SK-N-SH (cell line): ENCODE results near the gene VPS51. TPM values are rescaled to one million over a fixed set of nuclear protein-coding genes. Genes with fewer than 3 reads are reported as not detected.
A peak's percentile ranks its signal among the peaks of the same experiment; 100 is the strongest.

Experiments
- CTCF ChIA-PET: fragments of 300-600, 350-600 bp; formaldehyde crosslinking; extraction: SDS; loops from one replicate; lab custom pipeline; 2021; lab: Yijun Ruan, JAX
- POLR2A ChIA-PET: fragments of 350-600 bp; sonication (Branson Sonifier 250); formaldehyde crosslinking; extraction: SDS; loops from one replicate; lab custom pipeline; 2020; ENCODE audit warnings: antibody characterized with exemption, inconsistent platforms; lab: Yijun Ruan, JAX
- DNase-seq: peaks from one replicate; pipeline ENCODE4 v3.0.0; 2012
- H2AFZ ChIP-seq: fragments of 200-600 bp; sonication (generic); 2 replicates; pipeline ENCODE4 v1.8.1; 2016; ENCODE audit warnings: antibody characterized with exemption, mild to moderate bottlenecking, low read depth
- H3F3A ChIP-seq: fragments of 200-600 bp; sonication (generic); replicated peaks from 2 replicates; pipeline ENCODE3; 2016; ENCODE audit warnings: antibody characterized with exemption, mild to moderate bottlenecking; ENCODE audit not compliant: insufficient read depth
- H3K27ac ChIP-seq, 2 experiments: fragments of 200-500 bp in 1 of 2; fragments of 200-600 bp in 1 of 2; sonication (Bioruptor generic) in 1 of 2; sonication (generic), shearing (Covaris generic) in 1 of 2; 2 replicates each; pipeline versions ENCODE4 v1.5.1 to v1.6.1; 2014 to 2016; ENCODE audit warnings: low read depth in 2 of 2, inconsistent platforms in 1 of 2, low read length in 1 of 2, mild to moderate bottlenecking in 1 of 2, mixed read lengths in 1 of 2
- H3K27me3 ChIP-seq: fragments of 200-600 bp; sonication (generic), shearing (Covaris generic); 2 replicates; pipeline ENCODE4 v1.6.1; 2016; ENCODE audit warnings: mixed run types; ENCODE audit not compliant: insufficient read depth
- H3K36me3 ChIP-seq, 2 experiments: fragments of 200-500 bp in 1 of 2; fragments of 200-600 bp in 1 of 2; sonication (Bioruptor generic) in 1 of 2; sonication (generic) in 1 of 2; replicated peaks in 1 of 2; 2 replicates each; pipeline versions ENCODE3 to v1.5.1; 2014 to 2016; ENCODE audit warnings: low read length in 1 of 2, mild to moderate bottlenecking in 1 of 2; ENCODE audit not compliant: insufficient read depth in 2 of 2, control insufficient read depth in 1 of 2
- H3K4me1 ChIP-seq, 2 experiments: fragments of 200-500 bp in 1 of 2; fragments of 200-600 bp in 1 of 2; sonication (Bioruptor generic) in 1 of 2; sonication (generic), shearing (Covaris generic) in 1 of 2; 2 replicates each; pipeline versions ENCODE4 v1.5.1 to v1.6.1; 2014 to 2016; ENCODE audit warnings: low read depth in 1 of 2, low read length in 1 of 2, mixed run types in 1 of 2; ENCODE audit not compliant: insufficient read depth in 2 of 2, control insufficient read depth in 1 of 2
- H3K4me2 ChIP-seq: fragments of 200-600 bp; sonication (generic), shearing (Covaris generic); 2 replicates; pipeline ENCODE4 v1.6.1; 2017; ENCODE audit warnings: mixed run types
- H3K4me3 ChIP-seq, 2 experiments: fragments of 200-500 bp in 1 of 2; fragments of 200-600 bp in 1 of 2; sonication (Bioruptor generic) in 1 of 2; sonication (generic), shearing (Covaris generic) in 1 of 2; 2 replicates each; pipeline versions ENCODE4 v1.5.1 to v1.8.1; 2014 to 2016; ENCODE audit warnings: low read depth in 2 of 2, inconsistent platforms in 1 of 2, low read length in 1 of 2, mild to moderate bottlenecking in 1 of 2, mixed read lengths in 1 of 2, moderate library complexity in 1 of 2
- H3K79me2 ChIP-seq: fragments of 200-600 bp; sonication (generic); 2 replicates; pipeline ENCODE4 v1.8.1; 2017; ENCODE audit warnings: mild to moderate bottlenecking; ENCODE audit not compliant: insufficient read depth
- H3K9ac ChIP-seq: fragments of 200-600 bp; sonication (generic); 2 replicates; pipeline ENCODE4 v1.6.1; 2017; ENCODE audit warnings: mixed run types
- H3K9me2 ChIP-seq: fragments of 200-600 bp; sonication (generic); 2 replicates; pipeline ENCODE4 v1.6.1; 2017; ENCODE audit warnings: mixed run types
- H3K9me3 ChIP-seq: fragments of 200-600 bp; sonication (generic); 2 replicates; pipeline ENCODE4 v1.6.1; 2017; ENCODE audit warnings: mixed run types, mild to moderate bottlenecking, moderate library complexity
- H4K20me1 ChIP-seq: fragments of 200-600 bp; sonication (generic); 2 replicates; pipeline ENCODE4 v1.6.1; 2017; ENCODE audit warnings: mild to moderate bottlenecking, mixed run types; ENCODE audit not compliant: insufficient read depth
- ELF1 ChIP-seq: IDR thresholded peaks from 2 replicates; pipeline ENCODE4 v1.4.0; 2012
- EP300 ChIP-seq, 2 experiments: IDR thresholded peaks; 2 replicates each; pipeline versions ENCODE4 v1.4.0 to v1.6.1; 2012; ENCODE audit warnings: borderline replicate concordance in 1 of 2, low read depth in 1 of 2, low read length in 1 of 2
- EZH2phosphoT487 ChIP-seq: fragments of 200-600 bp; sonication (generic); IDR thresholded peaks from 2 replicates; pipeline ENCODE4 v1.6.1; 2017; ENCODE audit warnings: low read depth, mixed run types, mild to moderate bottlenecking, antibody characterized with exemption, moderate library complexity, borderline replicate concordance
- FOSL2 ChIP-seq: IDR thresholded peaks from 2 replicates; pipeline ENCODE4 v1.4.0; 2012; ENCODE audit warnings: low read depth, mild to moderate bottlenecking, moderate library complexity, borderline replicate concordance
- FOXJ3 ChIP-seq: sonication (generic); formaldehyde crosslinking; IDR thresholded peaks from 2 replicates; pipeline ENCODE4 v1.5.1; 2020; ENCODE audit warnings: mild to moderate bottlenecking, missing genetic modification reagents
- FOXM1 ChIP-seq: IDR thresholded peaks from 2 replicates; pipeline ENCODE4 v1.4.0; 2012; ENCODE audit warnings: low read depth, mild to moderate bottlenecking
- GABPA ChIP-seq: IDR thresholded peaks from 2 replicates; pipeline ENCODE4 v1.4.0; 2012; ENCODE audit warnings: low read depth, mild to moderate bottlenecking
- JUND ChIP-seq: IDR thresholded peaks from 2 replicates; pipeline ENCODE4 v1.4.0; 2012
- MEF2A ChIP-seq: IDR thresholded peaks from 2 replicates; pipeline ENCODE4 v1.4.0; 2012; ENCODE audit warnings: low read depth, borderline replicate concordance
- MXI1 ChIP-seq: IDR thresholded peaks from 2 replicates; pipeline ENCODE4 v1.6.1; 2012; ENCODE audit warnings: mild to moderate bottlenecking, low read depth, low read length, improper control_type of control experiment
- NFIC ChIP-seq: IDR thresholded peaks from 2 replicates; pipeline ENCODE4 v1.4.0; 2012; ENCODE audit warnings: borderline replicate concordance
- NRF1 ChIP-seq: IDR thresholded peaks from 2 replicates; pipeline ENCODE4 v1.6.1; 2012; ENCODE audit warnings: low read depth, mild to moderate bottlenecking, low read length
- POLR2AphosphoS5 ChIP-seq: IDR thresholded peaks from 2 replicates; pipeline ENCODE4 v1.6.1; 2012; ENCODE audit warnings: low read depth, low read length
- RAD21 ChIP-seq: IDR thresholded peaks from 2 replicates; pipeline ENCODE4 v1.6.1; 2012; ENCODE audit warnings: mild to moderate bottlenecking, low read length
- RCOR1 ChIP-seq: fragments of 150-350 bp; IDR thresholded peaks from 2 replicates; pipeline ENCODE4 v1.6.1; 2017; ENCODE audit warnings: antibody characterized with exemption, low read length
- RFX5 ChIP-seq: IDR thresholded peaks from 2 replicates; pipeline ENCODE4 v1.6.1; 2012; ENCODE audit warnings: mild to moderate bottlenecking, improper control_type of control experiment, low read length
- RXRA ChIP-seq: IDR thresholded peaks from 2 replicates; pipeline ENCODE4 v1.4.0; 2012; ENCODE audit warnings: low read depth, mild to moderate bottlenecking, borderline replicate concordance
- SIN3A ChIP-seq: IDR thresholded peaks from 2 replicates; pipeline ENCODE4 v1.6.1; 2012; ENCODE audit warnings: low read depth, mild to moderate bottlenecking, low read length, moderate library complexity, borderline replicate concordance
- SMC3 ChIP-seq: IDR thresholded peaks from 2 replicates; pipeline ENCODE4 v1.6.1; 2012; ENCODE audit warnings: low read depth, low read length, improper control_type of control experiment
- TAF1 ChIP-seq: IDR thresholded peaks from 2 replicates; pipeline ENCODE4 v1.6.1; 2012; ENCODE audit warnings: low read depth, mild to moderate bottlenecking, low read length, moderate library complexity, borderline replicate concordance
- TCF12 ChIP-seq: IDR thresholded peaks from 2 replicates; pipeline ENCODE4 v1.4.0; 2012
- TEAD4 ChIP-seq: IDR thresholded peaks from 2 replicates; pipeline ENCODE4 v1.4.0; 2012; ENCODE audit warnings: mild to moderate bottlenecking, borderline replicate concordance; ENCODE audit not compliant: insufficient read depth
- whole genome bisulfite sequencing: methylation state at CpG from one replicate; pipeline ENCODE4 v1.1.6; 2017; ENCODE audit warnings: low lambda C conversion rate; 5-methylcytosine and 5-hydroxymethylcytosine counted together
- polyA plus RNA-seq, 3 experiments: library from polyadenylated mRNA; depleted of rRNA; stranded (reverse); fragments of >200 nt; gene quantifications; 2 replicates each; pipeline ENCODE4 v1.2.3, GENCODE V29; 2012
- TF ChIP-seq, protein P1 (sequence below): fragments of 150-350 bp; IDR thresholded peaks from 2 replicates; pipeline ENCODE4 v1.6.1; 2016; ENCODE audit warnings: mild to moderate bottlenecking, low read depth, low read length
- TF ChIP-seq, protein P2 (sequence below): IDR thresholded peaks from 2 replicates; pipeline ENCODE4 v1.4.0; 2012; ENCODE audit warnings: low read depth
- TF ChIP-seq, protein P3 (sequence below): IDR thresholded peaks from 2 replicates; pipeline ENCODE4 v1.4.0; 2012; ENCODE audit warnings: low read depth, borderline replicate concordance
- TF ChIP-seq, protein P4 (sequence below): fragments of 200-600 bp; sonication (generic); IDR thresholded peaks from 2 replicates; pipeline ENCODE4 v1.6.1; 2017; ENCODE audit warnings: antibody characterized with exemption, mild to moderate bottlenecking, moderate library complexity

The VPS51 gene
- polyA plus RNA-seq, 1 of the 3 experiments (the other 2 are of a cell fraction): 59.9 TPM

DNA sequence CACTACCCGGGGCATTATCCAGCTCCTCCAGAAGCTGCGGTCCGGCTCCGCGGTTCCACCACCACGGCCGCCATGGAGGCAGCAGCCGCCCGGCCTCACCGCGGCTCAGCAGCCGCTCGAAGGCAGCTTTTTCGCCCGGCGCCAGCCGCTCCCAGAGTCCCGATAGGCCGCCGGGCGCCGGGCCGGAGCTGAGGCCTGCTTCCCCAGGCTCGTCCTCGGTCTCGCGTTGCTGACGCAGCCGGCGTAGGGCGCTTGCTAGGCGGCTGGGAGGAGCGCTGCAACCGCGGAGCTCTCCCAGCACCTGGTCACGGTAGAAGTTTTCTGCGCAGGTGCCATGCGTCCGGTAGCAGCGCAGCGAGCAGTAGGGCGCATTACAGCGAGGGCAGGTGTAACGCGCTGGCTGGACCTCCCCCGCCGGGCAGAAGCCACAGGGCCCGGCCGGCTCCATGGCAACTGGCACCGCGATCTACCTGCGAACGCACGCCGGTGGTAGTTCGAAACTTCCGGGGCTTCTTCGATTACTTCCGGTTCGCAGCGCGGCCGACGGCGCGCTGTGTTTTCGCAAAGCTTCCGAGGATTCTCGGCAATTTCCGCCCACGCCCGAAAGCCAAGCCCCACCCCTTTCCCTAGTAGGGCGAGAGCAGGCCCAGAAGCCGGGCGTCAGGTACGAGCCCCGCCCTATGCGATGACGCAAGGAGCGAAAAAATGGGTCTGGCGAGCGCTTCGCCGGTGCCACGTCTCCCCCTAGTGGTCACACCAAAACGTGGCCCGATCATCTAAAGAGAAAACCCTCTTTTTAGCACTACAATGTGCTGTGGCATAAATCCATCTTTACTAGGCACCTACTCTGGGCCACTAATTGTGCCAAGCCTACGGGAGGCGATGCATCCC, 21.4 kb downstream of the VPS51 start, which contains the start of gene ZNHIT2:
Gene ZNHIT2, minus strand, starts transcription at position 496 of the 891 bp plus-strand sequence. Its CDS starts 48 bp downstream, at position 448.
- CTCF ChIA-PET: interaction anchor here (0.6 to 3.2 kb wide), 27 partner anchors 9 to 813 kb away, joined by 3 to 27 read pairs (median 4); partner anchors contain the start of genes ARL2, CAPN1, CDC42BPG and EHD1
- peak; percentile 94 for DNase-seq
- peak within 1 kb of the TSS; percentile 74 to 86 for H3K4me3 ChIP-seq
- H3K9me3 ChIP-seq: no peaks in the 10 kb centered on the region
- H3K4me2 ChIP-seq: peak within 1 kb of the TSS; percentile 93
- H3K79me2 ChIP-seq: peaks cover 43% of the 10 kb centered on the region
- peaks cover 34 to 35% of the 10 kb centered on the region in 2 experiments for H3K36me3 ChIP-seq
- peak within 1 kb of the TSS; percentile 81 for H3K9ac ChIP-seq
- H3K4me1 ChIP-seq: peaks cover 22 to 51% of the 10 kb centered on the region in 2 experiments; a peak in 3 of 4 replicates
- H3K27me3 ChIP-seq: no peaks in the 10 kb centered on the region
- POLR2A ChIA-PET: interaction anchor here (0.5 to 3.4 kb wide), 8 partner anchors 15 to 144 kb away, joined by 3 to 25 read pairs (median 5); partner anchors contain the start of genes ARL2, CAPN1, CDCA5 and POLA2
- WGBS: 1% methylated on average over 25 of the region's 89 CpGs
- peak within 1 kb of the TSS; percentile 42; the same call in 1 of the 2 replicates for H2AFZ ChIP-seq
- H3F3A ChIP-seq: peaks cover 29% of the 10 kb centered on the region
- no peaks in the 10 kb centered on the region for H3K9me2 ChIP-seq
- peak within 1 kb of the TSS; percentile 67 to 89 for H3K27ac ChIP-seq
- H4K20me1 ChIP-seq: no peaks in the 10 kb centered on the region
- TF ChIP-seq RXRA (no peak), FOXJ3 (no peak), NRF1 (peak; percentile 35; the same call in 1 of the 2 replicates), RAD21 (peak; percentile 84), GABPA (peak; percentile 96), ELF1 (peak; percentile 83), MEF2A (no peak), TCF12 (no peak), FOXM1 (peak; percentile 64; the same call in 1 of the 2 replicates), TAF1 (peak; percentile 61; the same call in 1 of the 2 replicates), POLR2AphosphoS5 (peak; percentile 91), SIN3A (peak; percentile 84; the same call in 1 of the 2 replicates), JUND (peak; percentile 7; the same call in 1 of the 2 replicates), NFIC (no peak), MXI1 (peak; percentile 86), SMC3 (peak; percentile 54; the same call in 1 of the 2 replicates), FOSL2 (no peak), EZH2phosphoT487 (no peak), EP300 (IDR thresholded peaks at IDR 0.05; ENCODE audit: borderline replicate concordance in 1 of 2, low read depth in 1 of 2, low read length in 1 of 2) (0 out of 4 replicates have a peak, but pooled peaks of 1 of the 2 experiments have one; percentile 18), RFX5 (no peak), RCOR1 (0 out of 2 replicates have a peak, but pooled peaks have one; percentile 51), TEAD4 (0 out of 2 replicates have a peak, but pooled peaks have one; percentile 41)
- TF ChIP-seq, protein P1, sequence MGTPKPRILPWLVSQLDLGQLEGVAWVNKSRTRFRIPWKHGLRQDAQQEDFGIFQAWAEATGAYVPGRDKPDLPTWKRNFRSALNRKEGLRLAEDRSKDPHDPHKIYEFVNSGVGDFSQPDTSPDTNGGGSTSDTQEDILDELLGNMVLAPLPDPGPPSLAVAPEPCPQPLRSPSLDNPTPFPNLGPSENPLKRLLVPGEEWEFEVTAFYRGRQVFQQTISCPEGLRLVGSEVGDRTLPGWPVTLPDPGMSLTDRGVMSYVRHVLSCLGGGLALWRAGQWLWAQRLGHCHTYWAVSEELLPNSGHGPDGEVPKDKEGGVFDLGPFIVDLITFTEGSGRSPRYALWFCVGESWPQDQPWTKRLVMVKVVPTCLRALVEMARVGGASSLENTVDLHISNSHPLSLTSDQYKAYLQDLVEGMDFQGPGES: no peak
- TF ChIP-seq, protein P2, sequence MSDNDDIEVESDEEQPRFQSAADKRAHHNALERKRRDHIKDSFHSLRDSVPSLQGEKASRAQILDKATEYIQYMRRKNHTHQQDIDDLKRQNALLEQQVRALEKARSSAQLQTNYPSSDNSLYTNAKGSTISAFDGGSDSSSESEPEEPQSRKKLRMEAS: peak; percentile 77
- TF ChIP-seq, protein P3, sequence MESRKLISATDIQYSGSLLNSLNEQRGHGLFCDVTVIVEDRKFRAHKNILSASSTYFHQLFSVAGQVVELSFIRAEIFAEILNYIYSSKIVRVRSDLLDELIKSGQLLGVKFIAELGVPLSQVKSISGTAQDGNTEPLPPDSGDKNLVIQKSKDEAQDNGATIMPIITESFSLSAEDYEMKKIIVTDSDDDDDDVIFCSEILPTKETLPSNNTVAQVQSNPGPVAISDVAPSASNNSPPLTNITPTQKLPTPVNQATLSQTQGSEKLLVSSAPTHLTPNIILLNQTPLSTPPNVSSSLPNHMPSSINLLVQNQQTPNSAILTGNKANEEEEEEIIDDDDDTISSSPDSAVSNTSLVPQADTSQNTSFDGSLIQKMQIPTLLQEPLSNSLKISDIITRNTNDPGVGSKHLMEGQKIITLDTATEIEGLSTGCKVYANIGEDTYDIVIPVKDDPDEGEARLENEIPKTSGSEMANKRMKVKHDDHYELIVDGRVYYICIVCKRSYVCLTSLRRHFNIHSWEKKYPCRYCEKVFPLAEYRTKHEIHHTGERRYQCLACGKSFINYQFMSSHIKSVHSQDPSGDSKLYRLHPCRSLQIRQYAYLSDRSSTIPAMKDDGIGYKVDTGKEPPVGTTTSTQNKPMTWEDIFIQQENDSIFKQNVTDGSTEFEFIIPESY: no peak
- TF ChIP-seq, protein P4, sequence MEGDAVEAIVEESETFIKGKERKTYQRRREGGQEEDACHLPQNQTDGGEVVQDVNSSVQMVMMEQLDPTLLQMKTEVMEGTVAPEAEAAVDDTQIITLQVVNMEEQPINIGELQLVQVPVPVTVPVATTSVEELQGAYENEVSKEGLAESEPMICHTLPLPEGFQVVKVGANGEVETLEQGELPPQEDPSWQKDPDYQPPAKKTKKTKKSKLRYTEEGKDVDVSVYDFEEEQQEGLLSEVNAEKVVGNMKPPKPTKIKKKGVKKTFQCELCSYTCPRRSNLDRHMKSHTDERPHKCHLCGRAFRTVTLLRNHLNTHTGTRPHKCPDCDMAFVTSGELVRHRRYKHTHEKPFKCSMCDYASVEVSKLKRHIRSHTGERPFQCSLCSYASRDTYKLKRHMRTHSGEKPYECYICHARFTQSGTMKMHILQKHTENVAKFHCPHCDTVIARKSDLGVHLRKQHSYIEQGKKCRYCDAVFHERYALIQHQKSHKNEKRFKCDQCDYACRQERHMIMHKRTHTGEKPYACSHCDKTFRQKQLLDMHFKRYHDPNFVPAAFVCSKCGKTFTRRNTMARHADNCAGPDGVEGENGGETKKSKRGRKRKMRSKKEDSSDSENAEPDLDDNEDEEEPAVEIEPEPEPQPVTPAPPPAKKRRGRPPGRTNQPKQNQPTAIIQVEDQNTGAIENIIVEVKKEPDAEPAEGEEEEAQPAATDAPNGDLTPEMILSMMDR: peak; percentile 90
